Esophagus muscularis mucosa (tissue), 4 donors: ENCODE results near the gene CFAP410.

ENCODE experiments used
- EP300 ChIP-seq: sonication (generic); formaldehyde crosslinking; IDR thresholded peaks from one replicate; pipeline ENCODE4 v1.6.1; 2017; ENCODE audit warnings: antibody characterized with exemption
- POLR2A ChIP-seq: fragments of 450-650 bp; IDR thresholded peaks from one replicate; pipeline ENCODE4 v1.6.1; 2017; ENCODE audit warnings: antibody characterized with exemption, moderate library complexity, mild to moderate bottlenecking, low read depth
- TF ChIP-seq, protein P1 (sequence below), 3 experiments: fragments of 200-600 bp in 2 of 3; fragments of 450-650 bp in 1 of 3; sonication (generic) in 2 of 3; IDR thresholded peaks; one replicate each; pipeline ENCODE4 v1.5.1; 2017 to 2019; ENCODE audit warnings: antibody characterized with exemption in 3 of 3, mild to moderate bottlenecking in 2 of 3, moderate library complexity in 1 of 3

GRCh38 chr21:44374601-44375280 lies 35.6 kb upstream of the CFAP410 start:
- TF ChIP-seq, protein P1, sequence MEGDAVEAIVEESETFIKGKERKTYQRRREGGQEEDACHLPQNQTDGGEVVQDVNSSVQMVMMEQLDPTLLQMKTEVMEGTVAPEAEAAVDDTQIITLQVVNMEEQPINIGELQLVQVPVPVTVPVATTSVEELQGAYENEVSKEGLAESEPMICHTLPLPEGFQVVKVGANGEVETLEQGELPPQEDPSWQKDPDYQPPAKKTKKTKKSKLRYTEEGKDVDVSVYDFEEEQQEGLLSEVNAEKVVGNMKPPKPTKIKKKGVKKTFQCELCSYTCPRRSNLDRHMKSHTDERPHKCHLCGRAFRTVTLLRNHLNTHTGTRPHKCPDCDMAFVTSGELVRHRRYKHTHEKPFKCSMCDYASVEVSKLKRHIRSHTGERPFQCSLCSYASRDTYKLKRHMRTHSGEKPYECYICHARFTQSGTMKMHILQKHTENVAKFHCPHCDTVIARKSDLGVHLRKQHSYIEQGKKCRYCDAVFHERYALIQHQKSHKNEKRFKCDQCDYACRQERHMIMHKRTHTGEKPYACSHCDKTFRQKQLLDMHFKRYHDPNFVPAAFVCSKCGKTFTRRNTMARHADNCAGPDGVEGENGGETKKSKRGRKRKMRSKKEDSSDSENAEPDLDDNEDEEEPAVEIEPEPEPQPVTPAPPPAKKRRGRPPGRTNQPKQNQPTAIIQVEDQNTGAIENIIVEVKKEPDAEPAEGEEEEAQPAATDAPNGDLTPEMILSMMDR (IDR thresholded peaks at IDR 0.05) = no peak
- TF ChIP-seq POLR2A = no peak
- TF ChIP-seq EP300 = no peak
